K562 (cell line): ENCODE measurements around the gene LIPN. TPM values are rescaled to one million over a fixed set of nuclear protein-coding genes. Genes with fewer than 3 reads are reported as not detected.

ENCODE experiments used
- ATAC-seq: fragments of 200-7000 bp; cut with Tn5 transposase; 3 replicates; pipeline ENCODE4 v1.9.1; 2020; ENCODE audit warnings: moderate library complexity
- BruUV-seq: library from RNA; stranded (reverse); fragments of 400-500 nt; replicated peaks from 2 replicates; lab custom pipeline; 2021; lab: Mats Ljungman, UMichigan
- CTCF ChIA-PET: fragments of 300-600 bp; formaldehyde crosslinking; extraction: SDS; loops from one replicate; lab custom pipeline; 2021; ENCODE audit warnings: low intra/inter-chr PET ratio; lab: Yijun Ruan, JAX
- POLR2A ChIA-PET: fragments of 300-600, 350-650 bp; sonication (Branson Sonifier 250); formaldehyde crosslinking; extraction: SDS; loops from one replicate; lab custom pipeline; 2021; ENCODE audit warnings: antibody characterized with exemption, inconsistent platforms; lab: Yijun Ruan, JAX
- DNase-seq, 4 experiments: peaks; one replicate each; pipeline versions ENCODE4 v3.0.0 to v3.0.0-alpha.2; 2011 to 2018; ENCODE audit warnings: low spot score in 3 of 4, mixed read lengths in 3 of 4; ENCODE audit errors: extremely low read depth in 1 of 4
- FAIRE-seq: peaks from 2 replicates; lab custom pipeline; 2011; peaks lifted over from hg19 to GRCh38; lab: Jason Lieb, UNC
- H2AFZ ChIP-seq: 2 replicates; pipeline ENCODE4 v1.6.0; 2011; ENCODE audit warnings: low read depth, low read length, control low read depth, inconsistent platforms
- H3K27ac ChIP-seq: fragments of 200-600 bp; 3 replicates; pipeline ENCODE4 v1.8.0; 2011; ENCODE audit warnings: low read depth, mild to moderate bottlenecking, control low read depth, inconsistent platforms, low read length, moderate library complexity, mixed read lengths; ENCODE audit errors: extremely low read depth
- H3K27me3 ChIP-seq, 2 experiments: fragments of 300-600 bp in 1 of 2; 2 replicates in 1 of 2; 3 replicates in 1 of 2; pipeline versions ENCODE4 v1.6.0 to v1.8.0; 2011; ENCODE audit warnings: inconsistent platforms in 2 of 2, low read length in 2 of 2, mild to moderate bottlenecking in 1 of 2, mixed read lengths in 1 of 2, moderate library complexity in 1 of 2; ENCODE audit not compliant: control insufficient read depth in 2 of 2, insufficient read depth in 2 of 2
- H3K36me3 ChIP-seq: fragments of 300-600 bp; 3 replicates; pipeline ENCODE4 v1.8.0; 2011; ENCODE audit warnings: mild to moderate bottlenecking, low read length, inconsistent platforms; ENCODE audit not compliant: control insufficient read depth, insufficient read depth
- H3K4me1 ChIP-seq, 2 experiments: fragments of 200-600 bp in 1 of 2; replicated peaks in 1 of 2; 2 replicates in 1 of 2; 3 replicates in 1 of 2; pipeline versions ENCODE4 v1.5.1 to v1.8.0; 2011; ENCODE audit warnings: inconsistent platforms in 2 of 2, low read length in 2 of 2, mild to moderate bottlenecking in 1 of 2, mixed read lengths in 1 of 2, moderate library complexity in 1 of 2; ENCODE audit not compliant: control insufficient read depth in 2 of 2, insufficient read depth in 2 of 2
- H3K4me2 ChIP-seq: 2 replicates; pipeline ENCODE4 v1.6.1; 2011; ENCODE audit warnings: low read length, control low read depth, inconsistent platforms, mixed read lengths; ENCODE audit not compliant: insufficient read depth
- H3K4me3 ChIP-seq: fragments of 200-600 bp; sonication (generic), shearing (Covaris generic); 2 replicates; pipeline ENCODE4 v1.5.1; 2016; ENCODE audit warnings: control low read depth, inconsistent platforms
- H3K79me2 ChIP-seq: fragments of 200-600 bp; 3 replicates; pipeline ENCODE4 v1.8.0; 2011; ENCODE audit warnings: low read length, inconsistent platforms; ENCODE audit not compliant: control insufficient read depth, insufficient read depth
- H3K9ac ChIP-seq, 2 experiments: 2 replicates each; pipeline versions ENCODE4 v1.6.0 to v1.6.1; 2011; ENCODE audit warnings: low read depth in 2 of 2, low read length in 2 of 2, control low read depth in 1 of 2, inconsistent platforms in 1 of 2, mild to moderate bottlenecking in 1 of 2, mixed read lengths in 1 of 2; ENCODE audit not compliant: insufficient read depth in 1 of 2
- H3K9me1 ChIP-seq: one replicate; pipeline ENCODE4 v1.6.0; 2011; ENCODE audit warnings: inconsistent platforms, mild to moderate bottlenecking, low read length, moderate library complexity; ENCODE audit not compliant: control insufficient read depth, insufficient read depth
- H3K9me3 ChIP-seq: replicated peaks from 2 replicates; pipeline ENCODE4 v1.5.1; 2011; ENCODE audit warnings: low read depth, low read length, inconsistent platforms; ENCODE audit not compliant: control insufficient read depth, insufficient read depth
- H4K20me1 ChIP-seq: replicated peaks from 2 replicates; pipeline ENCODE4 v1.6.1; 2011; ENCODE audit warnings: low read length, inconsistent platforms, mixed read lengths; ENCODE audit not compliant: control insufficient read depth, insufficient read depth
- NR2F6 ChIP-seq: fragments of 450-650 bp; formaldehyde crosslinking; IDR thresholded peaks from 2 replicates; pipeline ENCODE4 v1.4.0; 2020; ENCODE audit warnings: mild to moderate bottlenecking
- PHB ChIP-seq: fragments of 250-450 bp; sonication (Bioruptor Pico); IDR thresholded peaks from 2 replicates; pipeline ENCODE4 v1.5.0; 2021
- PHB2 ChIP-seq: fragments of 450-650 bp; IDR thresholded peaks from 2 replicates; pipeline ENCODE4 v1.6.1; 2017; ENCODE audit warnings: low read depth
- WGBS: fragments of 100-300 bp; shearing (Covaris generic); methylation state at CpG from one replicate; pipeline ENCODE4 v1.1.6; 2016; ENCODE audit warnings: low coverage, mixed read lengths; ENCODE audit not compliant: insufficient coverage; ENCODE audit errors: missing lambda C conversion rate; 5-methylcytosine and 5-hydroxymethylcytosine counted together
- in situ Hi-C: fragments of 300-500 bp; cut with MboI; formaldehyde crosslinking; loops from 4 replicates; pipeline ENCODE4 v1.15.0; 2018; ENCODE audit warnings: inconsistent platforms, mixed read lengths
- intact Hi-C: fragments of 100-400 bp; cut with micrococcal nuclease; formaldehyde crosslinking; loops from 2 replicates; pipeline ENCODE4 v1.14.2; 2022
- polyA plus RNA-seq, 8 experiments: library from polyadenylated mRNA; depleted of rRNA in 4 of 8; stranded (reverse) in 5 of 8; unstranded in 3 of 8; fragments of >200 nt; fragmentation: Nextera tagmentation in 2 of 8; fragmentation: Illumina TruSeq in 1 of 8; extraction: Ambion mirVana in 2 of 8; extraction: Trizol in 1 of 8; gene quantifications; 2 replicates each; pipeline versions ENCODE4 v1.2.1 to v1.2.3, GENCODE V29; 2011 to 2014; ENCODE audit warnings: inconsistent platforms in 1 of 8, missing spikeins in 1 of 8
- total RNA-seq, 7 experiments: library from RNA; depleted of rRNA in 6 of 7; stranded (reverse); fragments of >200 nt in 6 of 7; fragmentation: Illumina TruSeq in 2 of 7; extraction: Trizol in 2 of 7; gene quantifications; 2 replicates each; pipeline versions ENCODE4 v1.2.1 to v1.2.3, GENCODE V29; 2011 to 2021; ENCODE audit warnings: low replicate concordance in 1 of 7
- TF ChIP-seq, protein P1 (sequence below), 2 experiments: IDR thresholded peaks; 2 replicates each; pipeline ENCODE4 v1.6.1; 2012; ENCODE audit warnings: improper control_type of control experiment in 2 of 2, low read depth in 2 of 2, low read length in 2 of 2, borderline replicate concordance in 1 of 2
- TF ChIP-seq, protein P2 (sequence below): fragments of 250-450 bp; sonication (Bioruptor Pico); IDR thresholded peaks from 2 replicates; pipeline ENCODE4 v1.8.0; 2022; ENCODE audit warnings: moderate library complexity, mild to moderate bottlenecking, inconsistent platforms
- TF ChIP-seq, protein P3 (sequence below): sonication (generic); formaldehyde crosslinking; IDR thresholded peaks from 2 replicates; pipeline ENCODE4 v1.8.0; 2022; ENCODE audit warnings: missing genetic modification reagents, mild to moderate bottlenecking, borderline replicate concordance
- TF ChIP-seq, protein P4 (sequence below): fragments of 250-450 bp; sonication (Bioruptor Pico); IDR thresholded peaks from 2 replicates; pipeline ENCODE4 v1.9.0; 2021; ENCODE audit warnings: mild to moderate bottlenecking
- TF ChIP-seq, protein P5 (sequence below): fragments of 450-650 bp; formaldehyde crosslinking; IDR thresholded peaks from 2 replicates; pipeline ENCODE4 v1.4.0; 2020; ENCODE audit warnings: mild to moderate bottlenecking
- TF ChIP-seq, protein P6 (sequence below): fragments of 450-650 bp; IDR thresholded peaks from 2 replicates; pipeline ENCODE4 v1.6.1; 2018; ENCODE audit not compliant: partially characterized antibody

The LIPN gene
- total and polyA plus RNA-seq, 9 of the 15 experiments (the other 6 are each of a cell fraction or from before 2014, with no cell fraction given) = not detected

DNA sequence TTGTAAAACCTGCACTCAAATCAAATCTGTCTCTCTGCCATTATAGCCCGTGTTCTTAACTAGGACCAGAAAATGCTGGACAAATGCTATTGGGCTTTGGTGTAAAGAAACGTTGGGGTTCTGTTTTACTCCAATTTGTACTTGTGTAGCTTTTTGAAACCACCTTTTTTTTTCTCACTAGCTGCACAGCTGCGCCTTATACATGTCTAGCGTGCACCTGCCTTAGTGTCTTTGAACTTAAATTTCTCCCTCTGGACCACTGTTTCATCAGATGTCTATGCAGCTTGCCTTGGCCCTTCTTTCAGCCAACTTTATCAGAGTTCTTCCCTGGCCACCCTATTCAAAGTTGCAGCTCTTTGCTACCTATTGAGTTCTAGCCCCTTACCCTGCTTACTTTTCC, 49.8 kb downstream of the LIPN start:
- Histone ChIP-seq H3K9me1 (no peaks in the 10 kb centered on the region), H3K4me2 (no peak overlapping the region), H2AFZ (no peak overlapping the region), H3K79me2 (no peaks in the 10 kb centered on the region), H3K27me3 (no peaks in the 10 kb centered on the region)
- WGBS = 0% methylated on average over 4 of the region's 4 CpGs
- ATAC-seq = no peak
- intact Hi-C loops = no loop called here
- POLR2A ChIA-PET = no interaction called here
- TF ChIP-seq PHB (no peak), NR2F6 (CRISPR knock-in tag) (no peak), PHB2 (no peak)
- TF ChIP-seq, protein P1, sequence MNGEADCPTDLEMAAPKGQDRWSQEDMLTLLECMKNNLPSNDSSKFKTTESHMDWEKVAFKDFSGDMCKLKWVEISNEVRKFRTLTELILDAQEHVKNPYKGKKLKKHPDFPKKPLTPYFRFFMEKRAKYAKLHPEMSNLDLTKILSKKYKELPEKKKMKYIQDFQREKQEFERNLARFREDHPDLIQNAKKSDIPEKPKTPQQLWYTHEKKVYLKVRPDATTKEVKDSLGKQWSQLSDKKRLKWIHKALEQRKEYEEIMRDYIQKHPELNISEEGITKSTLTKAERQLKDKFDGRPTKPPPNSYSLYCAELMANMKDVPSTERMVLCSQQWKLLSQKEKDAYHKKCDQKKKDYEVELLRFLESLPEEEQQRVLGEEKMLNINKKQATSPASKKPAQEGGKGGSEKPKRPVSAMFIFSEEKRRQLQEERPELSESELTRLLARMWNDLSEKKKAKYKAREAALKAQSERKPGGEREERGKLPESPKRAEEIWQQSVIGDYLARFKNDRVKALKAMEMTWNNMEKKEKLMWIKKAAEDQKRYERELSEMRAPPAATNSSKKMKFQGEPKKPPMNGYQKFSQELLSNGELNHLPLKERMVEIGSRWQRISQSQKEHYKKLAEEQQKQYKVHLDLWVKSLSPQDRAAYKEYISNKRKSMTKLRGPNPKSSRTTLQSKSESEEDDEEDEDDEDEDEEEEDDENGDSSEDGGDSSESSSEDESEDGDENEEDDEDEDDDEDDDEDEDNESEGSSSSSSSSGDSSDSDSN (IDR thresholded peaks at IDR 0.05; ENCODE audit: borderline replicate concordance in 1 of 2, low read depth in 2 of 2, low read length in 2 of 2) = no peak
- TF ChIP-seq, protein P2, sequence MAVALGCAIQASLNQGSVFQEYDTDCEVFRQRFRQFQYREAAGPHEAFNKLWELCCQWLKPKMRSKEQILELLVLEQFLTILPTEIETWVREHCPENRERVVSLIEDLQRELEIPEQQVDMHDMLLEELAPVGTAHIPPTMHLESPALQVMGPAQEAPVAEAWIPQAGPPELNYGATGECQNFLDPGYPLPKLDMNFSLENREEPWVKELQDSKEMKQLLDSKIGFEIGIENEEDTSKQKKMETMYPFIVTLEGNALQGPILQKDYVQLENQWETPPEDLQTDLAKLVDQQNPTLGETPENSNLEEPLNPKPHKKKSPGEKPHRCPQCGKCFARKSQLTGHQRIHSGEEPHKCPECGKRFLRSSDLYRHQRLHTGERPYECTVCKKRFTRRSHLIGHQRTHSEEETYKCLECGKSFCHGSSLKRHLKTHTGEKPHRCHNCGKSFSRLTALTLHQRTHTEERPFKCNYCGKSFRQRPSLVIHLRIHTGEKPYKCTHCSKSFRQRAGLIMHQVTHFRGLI (CRISPR knock-in tag) = no peak
- TF ChIP-seq, protein P3, sequence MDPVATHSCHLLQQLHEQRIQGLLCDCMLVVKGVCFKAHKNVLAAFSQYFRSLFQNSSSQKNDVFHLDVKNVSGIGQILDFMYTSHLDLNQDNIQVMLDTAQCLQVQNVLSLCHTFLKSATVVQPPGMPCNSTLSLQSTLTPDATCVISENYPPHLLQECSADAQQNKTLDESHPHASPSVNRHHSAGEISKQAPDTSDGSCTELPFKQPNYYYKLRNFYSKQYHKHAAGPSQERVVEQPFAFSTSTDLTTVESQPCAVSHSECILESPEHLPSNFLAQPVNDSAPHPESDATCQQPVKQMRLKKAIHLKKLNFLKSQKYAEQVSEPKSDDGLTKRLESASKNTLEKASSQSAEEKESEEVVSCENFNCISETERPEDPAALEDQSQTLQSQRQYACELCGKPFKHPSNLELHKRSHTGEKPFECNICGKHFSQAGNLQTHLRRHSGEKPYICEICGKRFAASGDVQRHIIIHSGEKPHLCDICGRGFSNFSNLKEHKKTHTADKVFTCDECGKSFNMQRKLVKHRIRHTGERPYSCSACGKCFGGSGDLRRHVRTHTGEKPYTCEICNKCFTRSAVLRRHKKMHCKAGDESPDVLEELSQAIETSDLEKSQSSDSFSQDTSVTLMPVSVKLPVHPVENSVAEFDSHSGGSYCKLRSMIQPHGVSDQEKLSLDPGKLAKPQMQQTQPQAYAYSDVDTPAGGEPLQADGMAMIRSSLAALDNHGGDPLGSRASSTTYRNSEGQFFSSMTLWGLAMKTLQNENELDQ (CRISPR knock-in tag) = no peak
- TF ChIP-seq, protein P4, sequence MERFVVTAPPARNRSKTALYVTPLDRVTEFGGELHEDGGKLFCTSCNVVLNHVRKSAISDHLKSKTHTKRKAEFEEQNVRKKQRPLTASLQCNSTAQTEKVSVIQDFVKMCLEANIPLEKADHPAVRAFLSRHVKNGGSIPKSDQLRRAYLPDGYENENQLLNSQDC (CRISPR knock-in tag) = no peak
- TF ChIP-seq, protein P5, sequence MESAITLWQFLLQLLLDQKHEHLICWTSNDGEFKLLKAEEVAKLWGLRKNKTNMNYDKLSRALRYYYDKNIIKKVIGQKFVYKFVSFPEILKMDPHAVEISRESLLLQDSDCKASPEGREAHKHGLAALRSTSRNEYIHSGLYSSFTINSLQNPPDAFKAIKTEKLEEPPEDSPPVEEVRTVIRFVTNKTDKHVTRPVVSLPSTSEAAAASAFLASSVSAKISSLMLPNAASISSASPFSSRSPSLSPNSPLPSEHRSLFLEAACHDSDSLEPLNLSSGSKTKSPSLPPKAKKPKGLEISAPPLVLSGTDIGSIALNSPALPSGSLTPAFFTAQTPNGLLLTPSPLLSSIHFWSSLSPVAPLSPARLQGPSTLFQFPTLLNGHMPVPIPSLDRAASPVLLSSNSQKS (CRISPR knock-in tag) = no peak
- TF ChIP-seq, protein P6, sequence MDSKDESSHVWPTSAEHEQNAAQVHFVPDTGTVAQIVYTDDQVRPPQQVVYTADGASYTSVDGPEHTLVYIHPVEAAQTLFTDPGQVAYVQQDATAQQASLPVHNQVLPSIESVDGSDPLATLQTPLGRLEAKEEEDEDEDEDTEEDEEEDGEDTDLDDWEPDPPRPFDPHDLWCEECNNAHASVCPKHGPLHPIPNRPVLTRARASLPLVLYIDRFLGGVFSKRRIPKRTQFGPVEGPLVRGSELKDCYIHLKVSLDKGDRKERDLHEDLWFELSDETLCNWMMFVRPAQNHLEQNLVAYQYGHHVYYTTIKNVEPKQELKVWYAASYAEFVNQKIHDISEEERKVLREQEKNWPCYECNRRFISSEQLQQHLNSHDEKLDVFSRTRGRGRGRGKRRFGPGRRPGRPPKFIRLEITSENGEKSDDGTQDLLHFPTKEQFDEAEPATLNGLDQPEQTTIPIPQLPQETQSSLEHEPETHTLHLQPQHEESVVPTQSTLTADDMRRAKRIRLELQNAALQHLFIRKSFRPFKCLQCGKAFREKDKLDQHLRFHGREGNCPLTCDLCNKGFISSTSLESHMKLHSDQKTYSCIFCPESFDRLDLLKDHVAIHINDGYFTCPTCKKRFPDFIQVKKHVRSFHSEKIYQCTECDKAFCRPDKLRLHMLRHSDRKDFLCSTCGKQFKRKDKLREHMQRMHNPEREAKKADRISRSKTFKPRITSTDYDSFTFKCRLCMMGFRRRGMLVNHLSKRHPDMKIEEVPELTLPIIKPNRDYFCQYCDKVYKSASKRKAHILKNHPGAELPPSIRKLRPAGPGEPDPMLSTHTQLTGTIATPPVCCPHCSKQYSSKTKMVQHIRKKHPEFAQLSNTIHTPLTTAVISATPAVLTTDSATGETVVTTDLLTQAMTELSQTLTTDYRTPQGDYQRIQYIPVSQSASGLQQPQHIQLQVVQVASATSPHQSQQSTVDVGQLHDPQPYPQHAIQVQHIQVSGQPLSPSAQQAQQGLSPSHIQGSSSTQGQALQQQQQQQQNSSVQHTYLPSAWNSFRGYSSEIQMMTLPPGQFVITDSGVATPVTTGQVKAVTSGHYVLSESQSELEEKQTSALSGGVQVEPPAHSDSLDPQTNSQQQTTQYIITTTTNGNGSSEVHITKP = no peak
- TF ChIP-seq, all 486 proteins: peak for 0
- FAIRE-seq = no peak
- DNase-seq = no peak
- Histone ChIP-seq H3K4me3 (no peak overlapping the region), H3K4me1 (no peaks in the 10 kb centered on the region), H3K9ac (no peak overlapping the region), H3K27ac (no peak overlapping the region), H4K20me1 (no peaks in the 10 kb centered on the region), H3K9me3 (no peaks in the 10 kb centered on the region), H3K36me3 (no peaks in the 10 kb centered on the region)
- no TSS peak for BruUV-seq
- in situ Hi-C loops = no loop called here
- CTCF ChIA-PET = no interaction called here
